ENCODE data around the gene ITGB8. TPM values are rescaled to one million over a fixed set of nuclear protein-coding genes. Genes with fewer than 3 reads are reported as not detected.

The ITGB8 gene
- total and polyA plus RNA-seq, 9 of the 15 experiments (the other 6 are each of a cell fraction or from before 2014, with no cell fraction given) = under 0.01 to 0.03 (median 0.02) TPM; not detected in 6

DNA sequence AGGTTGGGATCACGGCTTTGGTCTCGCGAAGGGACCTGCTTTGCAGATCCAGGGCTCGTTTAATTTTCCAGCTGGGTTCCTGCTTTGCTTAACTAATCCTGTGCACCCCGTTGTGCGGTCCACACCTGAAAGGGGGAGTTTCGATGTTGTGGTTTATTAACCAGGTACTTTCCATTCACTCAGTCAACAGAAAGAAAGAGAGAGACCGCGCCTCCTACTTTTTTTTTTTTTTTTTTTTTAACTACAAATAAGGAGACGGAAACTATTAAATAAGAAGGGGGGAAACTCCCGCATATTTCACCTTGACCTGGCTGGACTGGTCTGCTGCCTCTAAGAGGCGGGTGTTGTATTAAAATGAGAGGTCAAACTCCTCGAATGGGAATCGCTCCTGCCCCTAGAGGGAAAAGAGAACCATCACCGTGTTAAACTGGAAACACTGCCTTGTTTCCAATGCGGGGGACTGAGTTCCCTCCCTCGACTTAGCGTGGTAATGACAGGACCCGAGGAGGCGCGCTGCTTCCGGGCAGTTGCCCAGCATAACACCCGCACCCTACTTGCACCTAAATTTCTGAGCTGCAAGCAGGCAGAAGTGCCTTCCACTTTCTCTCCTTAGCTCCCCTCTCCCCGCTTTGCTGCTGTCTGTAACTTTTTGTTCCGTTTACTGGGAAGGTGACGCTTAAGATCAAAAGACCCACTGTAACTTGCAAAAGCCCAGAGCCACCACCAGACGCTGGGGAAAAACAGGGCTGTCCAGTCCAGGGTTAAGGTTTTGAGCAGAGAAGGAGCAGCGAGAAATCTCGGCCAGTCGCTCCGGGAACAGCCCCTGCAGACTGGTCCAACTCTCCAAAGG is 1.1 kb upstream of the ITGB8 start (continued):
- TF ChIP-seq MNT (conservative IDR thresholded peaks at IDR 0.05) = 0 out of 4 replicates have a peak, but pooled peaks of 1 of the 2 experiments have one; percentile 4
- no peak for TF ChIP-seq ZNF57 (CRISPR knock-in tag; IDR thresholded peaks at IDR 0.05)
- no peak for TF ChIP-seq SMAD1 (IDR thresholded peaks at IDR 0.05; ENCODE audit: low read depth, low read length, partially characterized antibody)
- TF ChIP-seq, protein P1, sequence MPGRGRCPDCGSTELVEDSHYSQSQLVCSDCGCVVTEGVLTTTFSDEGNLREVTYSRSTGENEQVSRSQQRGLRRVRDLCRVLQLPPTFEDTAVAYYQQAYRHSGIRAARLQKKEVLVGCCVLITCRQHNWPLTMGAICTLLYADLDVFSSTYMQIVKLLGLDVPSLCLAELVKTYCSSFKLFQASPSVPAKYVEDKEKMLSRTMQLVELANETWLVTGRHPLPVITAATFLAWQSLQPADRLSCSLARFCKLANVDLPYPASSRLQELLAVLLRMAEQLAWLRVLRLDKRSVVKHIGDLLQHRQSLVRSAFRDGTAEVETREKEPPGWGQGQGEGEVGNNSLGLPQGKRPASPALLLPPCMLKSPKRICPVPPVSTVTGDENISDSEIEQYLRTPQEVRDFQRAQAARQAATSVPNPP (IDR thresholded peaks at IDR 0.05; ENCODE audit: borderline replicate concordance, insufficient read depth, insufficient read length) = no peak
- TF ChIP-seq IRF2 (CRISPR knock-in tag; IDR thresholded peaks at IDR 0.05) = no peak
- TF ChIP-seq RAD21 (CRISPR knock-in tag; conservative IDR thresholded peaks at IDR 0.05 in 1 of 2, IDR thresholded peaks at IDR 0.05 in 1 of 2) = peak in 1 of 2 experiments; percentile 41; a peak in 2 of 4 replicates
- TF ChIP-seq NELFE (IDR thresholded peaks at IDR 0.05; ENCODE audit: insufficient read depth, insufficient read length) = no peak
